Ishikawa (cell line): ENCODE measurements around the gene YJEFN3.

Experiments used
- CEBPB ChIP-seq: IDR thresholded peaks from 2 replicates; pipeline ENCODE4 v1.6.1; 2012
- CREB1 ChIP-seq: IDR thresholded peaks from 2 replicates; pipeline ENCODE4 v1.6.1; 2012; ENCODE audit warnings: low read depth
- EGR1 ChIP-seq: IDR thresholded peaks from 2 replicates; pipeline ENCODE4 v1.6.1; 2012
- EP300 ChIP-seq: IDR thresholded peaks from 2 replicates; pipeline ENCODE4 v1.6.1; 2012; ENCODE audit warnings: borderline replicate concordance
- FOXM1 ChIP-seq: IDR thresholded peaks from 2 replicates; pipeline ENCODE4 v1.6.1; 2012; ENCODE audit warnings: low read depth, borderline replicate concordance
- MAX ChIP-seq: IDR thresholded peaks from 2 replicates; pipeline ENCODE4 v1.6.1; 2012
- NFIC ChIP-seq: IDR thresholded peaks from 2 replicates; pipeline ENCODE4 v1.6.1; 2012
- RAD21 ChIP-seq: IDR thresholded peaks from 2 replicates; pipeline ENCODE4 v1.6.1; 2012; ENCODE audit warnings: low read depth
- REST ChIP-seq: IDR thresholded peaks from 2 replicates; pipeline ENCODE4 v1.6.1; 2012; ENCODE audit warnings: low read depth, mild to moderate bottlenecking
- TAF1 ChIP-seq: IDR thresholded peaks from 2 replicates; pipeline ENCODE4 v1.6.1; 2012; ENCODE audit warnings: low read depth, mild to moderate bottlenecking
- TCF12 ChIP-seq: IDR thresholded peaks from 2 replicates; pipeline ENCODE4 v1.6.1; 2012; ENCODE audit warnings: low read depth
- TEAD4 ChIP-seq: IDR thresholded peaks from 2 replicates; pipeline ENCODE4 v1.6.1; 2012
- USF1 ChIP-seq: IDR thresholded peaks from 2 replicates; pipeline ENCODE4 v1.6.1; 2012
- YY1 ChIP-seq: IDR thresholded peaks from 2 replicates; pipeline ENCODE4 v1.6.1; 2012; ENCODE audit warnings: low read depth
- ZBTB7A ChIP-seq: IDR thresholded peaks from 2 replicates; pipeline ENCODE4 v1.6.1; 2012; ENCODE audit warnings: low read depth

Gene YJEFN3

GRCh38 chr19:19563348-19563848 is 34.7 kb downstream of the YJEFN3 start:
- TF ChIP-seq YY1 (no peak), RAD21 (no peak), TEAD4 (no peak), TCF12 (no peak), NFIC (no peak), CEBPB (no peak), USF1 (no peak), REST (no peak), EGR1 (no peak), EP300 (no peak), CREB1 (no peak), MAX (no peak), TAF1 (no peak), ZBTB7A (no peak), FOXM1 (no peak)

GRCh38 chr19:19566306-19566705 is 37.6 kb downstream of the YJEFN3 start:
- TF ChIP-seq ZBTB7A, result no peak
- TF ChIP-seq RAD21, result no peak
- no peak for TF ChIP-seq USF1
- TF ChIP-seq YY1, result no peak
- no peak for TF ChIP-seq TEAD4
- no peak for TF ChIP-seq CREB1
- TF ChIP-seq FOXM1, result no peak
- TF ChIP-seq MAX, result no peak
- TF ChIP-seq EGR1, result no peak
- TF ChIP-seq EP300, result no peak

GRCh38 chr19:19567391-19567790 is 38.7 kb downstream of the YJEFN3 start:
- TF ChIP-seq EGR1 (no peak), YY1 (no peak), TCF12 (no peak), ZBTB7A (no peak), MAX (no peak), USF1 (no peak), EP300 (no peak), FOXM1 (no peak), RAD21 (no peak), CREB1 (no peak), TAF1 (no peak), CEBPB (no peak), REST (no peak), NFIC (no peak)

- TF ChIP-seq TEAD4 (no peak), CREB1 (no peak), RAD21 (no peak), USF1 (no peak), ZBTB7A (no peak)
These were observed 40.4 kb downstream of the YJEFN3 start for GRCh38 chr19:19568802-19569756.
